ENCODE data around the gene TSPYL1. TPM values are rescaled to one million over a fixed set of nuclear protein-coding genes. Genes with fewer than 3 reads are reported as not detected.

Gene TSPYL1
- total and polyA plus RNA-seq, 3 donors from 2014 or later = 86.4 to 95.0 (median 91.9) TPM

DNA sequence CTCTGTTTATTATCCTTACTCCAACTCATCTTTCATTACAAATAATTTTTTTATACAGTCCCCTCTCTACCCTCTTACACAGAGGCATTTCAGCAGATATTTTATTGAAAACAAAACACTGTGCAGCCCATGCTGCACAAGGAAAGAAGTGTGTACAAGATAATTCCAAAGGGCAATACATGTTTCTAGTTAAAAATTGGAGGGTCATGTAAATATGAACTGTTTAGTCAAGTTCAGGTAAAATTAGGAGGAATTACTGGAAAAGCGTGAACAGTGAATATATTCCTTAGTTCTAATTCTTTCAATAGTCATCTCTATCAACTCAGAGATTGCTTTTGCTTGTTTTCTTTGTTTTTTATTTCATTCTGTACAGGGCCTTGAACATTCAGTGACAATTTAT is 27.9 kb upstream of the TSPYL1 start:
- Histone ChIP-seq H3K36me3 (ENCODE audit: low read depth, missing control alignments) (no peaks in the 10 kb centered on the region), H3K4me3 (no peak overlapping the region), H3K4me1 (no peaks in the 10 kb centered on the region), H3K27ac (no peak overlapping the region), H3K27me3 (no peaks in the 10 kb centered on the region), H3K9me3 (no peaks in the 10 kb centered on the region)
- DNase-seq = no peak
- TF ChIP-seq CTCF (IDR thresholded peaks at IDR 0.05) (no peak), POLR2A (IDR thresholded peaks at IDR 0.05) (no peak)
- intact Hi-C loops (cut with DNase I; ENCODE audit: low total_unique reads) = no loop called here
- 90 to 100% methylated on average over 1 of the region's 1 CpG for WGBS, 2 donors

DNA sequence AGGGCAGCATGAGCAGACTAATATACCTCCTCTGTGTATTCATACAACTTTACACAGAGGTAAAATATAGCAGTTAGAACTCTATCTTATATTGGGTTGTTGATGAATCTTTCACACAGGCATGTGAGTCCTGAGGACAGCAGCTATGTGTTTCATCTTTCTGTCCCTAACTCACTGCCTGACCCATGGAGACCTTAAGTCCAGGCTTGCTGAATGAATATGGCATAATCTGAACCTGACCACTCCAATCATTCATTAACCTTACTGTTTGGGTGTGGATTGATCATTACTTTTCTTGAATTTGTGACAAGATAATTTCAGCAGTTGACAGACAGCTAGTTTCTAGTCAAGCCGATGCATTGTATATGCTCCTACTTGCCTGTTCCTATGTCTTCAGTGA is 27.3 kb upstream of the TSPYL1 start:
- intact Hi-C loops (cut with DNase I; ENCODE audit: low total_unique reads) = no loop called here
- H3K27ac ChIP-seq = no peak overlapping the region
- H3K4me3 ChIP-seq = no peak overlapping the region
- TF ChIP-seq POLR2A (IDR thresholded peaks at IDR 0.05) (no peak), CTCF (IDR thresholded peaks at IDR 0.05) (no peak)
- no peaks in the 10 kb centered on the region for H3K9me3 ChIP-seq
- 96 to 100% methylated on average over 1 of the region's 1 CpG for WGBS, 2 donors
- H3K4me1 ChIP-seq = no peaks in the 10 kb centered on the region
- H3K27me3 ChIP-seq = no peaks in the 10 kb centered on the region
- H3K36me3 ChIP-seq (ENCODE audit: low read depth, missing control alignments) = no peaks in the 10 kb centered on the region
- no peak for DNase-seq

GRCh38 chr6:116304538-116305097 is 24.9 kb upstream of the TSPYL1 start:
- Histone ChIP-seq H3K27ac (no peak overlapping the region), H3K36me3 (ENCODE audit: low read depth, missing control alignments) (no peaks in the 10 kb centered on the region), H3K4me1 (no peaks in the 10 kb centered on the region), H3K27me3 (no peaks in the 10 kb centered on the region), H3K9me3 (no peaks in the 10 kb centered on the region), H3K4me3 (no peak overlapping the region)
- intact Hi-C loops (cut with DNase I; ENCODE audit: low total_unique reads) = no loop called here
- no peak for DNase-seq
- no peak for TF ChIP-seq CTCF (IDR thresholded peaks at IDR 0.05)
- no peak for TF ChIP-seq POLR2A (IDR thresholded peaks at IDR 0.05)

DNA sequence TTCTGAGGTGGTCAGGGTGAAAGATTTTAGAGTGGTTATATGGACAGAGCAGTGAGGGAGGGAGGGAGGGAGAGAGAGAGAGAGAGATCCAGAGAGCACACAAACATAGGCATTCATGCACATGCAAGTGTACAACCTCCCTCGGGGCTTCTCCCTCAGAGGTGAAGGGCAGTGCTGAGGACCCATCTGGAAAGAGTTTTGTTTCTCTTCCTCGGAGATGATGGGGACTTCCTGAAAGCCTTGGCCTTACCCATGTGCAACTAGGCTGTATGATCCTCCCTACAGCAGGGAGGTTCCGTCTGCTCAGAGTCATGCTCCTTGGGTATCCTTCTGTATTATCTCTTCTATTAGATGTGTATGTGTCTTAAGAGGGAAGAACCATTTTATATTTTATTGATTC is 21.4 kb upstream of the TSPYL1 start:
- no peaks in the 10 kb centered on the region for H3K36me3 ChIP-seq (ENCODE audit: low read depth, missing control alignments)
- no peak for DNase-seq
- intact Hi-C loops (cut with DNase I; ENCODE audit: low total_unique reads) = no loop called here
- H3K27ac ChIP-seq = no peak overlapping the region
- no peak overlapping the region for H3K4me3 ChIP-seq
- H3K27me3 ChIP-seq = no peaks in the 10 kb centered on the region
- no peaks in the 10 kb centered on the region for H3K9me3 ChIP-seq
- TF ChIP-seq POLR2A (IDR thresholded peaks at IDR 0.05) = no peak
- TF ChIP-seq CTCF (IDR thresholded peaks at IDR 0.05) = no peak
- 73 to 79% methylated on average over 3 of the region's 3 CpGs for WGBS, 2 donors
- no peaks in the 10 kb centered on the region for H3K4me1 ChIP-seq

DNA sequence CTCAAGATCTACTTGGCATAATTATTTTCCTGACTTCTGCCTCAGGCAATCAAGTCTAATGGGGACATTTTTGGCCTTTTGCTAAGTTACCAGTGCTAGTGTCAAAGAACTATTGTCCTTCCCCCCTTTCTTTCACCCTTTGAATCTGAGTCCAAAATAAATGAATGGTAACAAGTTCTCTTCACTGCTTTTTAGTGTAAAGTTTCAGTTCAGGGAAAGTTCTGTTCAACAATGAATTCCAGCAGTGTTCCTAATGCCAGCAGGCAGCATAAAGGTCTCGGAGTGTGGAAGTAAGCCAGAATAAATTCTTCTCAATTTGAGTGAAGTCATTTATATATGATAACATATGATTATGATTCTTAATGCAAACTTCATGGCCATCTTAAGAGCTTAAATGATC is 20.8 kb upstream of the TSPYL1 start:
- no peak for TF ChIP-seq CTCF (IDR thresholded peaks at IDR 0.05)
- TF ChIP-seq POLR2A (IDR thresholded peaks at IDR 0.05) = no peak
- WGBS, 2 donors = 71 to 84% methylated on average over 1 of the region's 1 CpG
- H3K4me1 ChIP-seq = no peaks in the 10 kb centered on the region
- DNase-seq = no peak
- intact Hi-C loops (cut with DNase I; ENCODE audit: low total_unique reads) = no loop called here
- H3K36me3 ChIP-seq (ENCODE audit: low read depth, missing control alignments) = no peaks in the 10 kb centered on the region
- H3K4me3 ChIP-seq = no peak overlapping the region
- H3K9me3 ChIP-seq = no peaks in the 10 kb centered on the region
- H3K27me3 ChIP-seq = no peaks in the 10 kb centered on the region
- no peak overlapping the region for H3K27ac ChIP-seq
